Endothelial cell of umbilical vein (primary cell): ENCODE data around the gene RHOB.

Experiments
- CTCF ChIP-seq, 2 donors: IDR thresholded peaks; 1 replicate in 1 of 2; 2 replicates in 1 of 2; pipeline ENCODE4 v1.5.1; 2011; ENCODE audit warnings: low read length in 2 of 2, mild to moderate bottlenecking in 2 of 2, moderate library complexity in 2 of 2, control low read depth in 1 of 2, inconsistent platforms in 1 of 2, low read depth in 1 of 2; ENCODE audit not compliant: insufficient read depth in 1 of 2; ENCODE audit errors: extremely low read depth in 1 of 2
- EZH2 ChIP-seq: IDR thresholded peaks from 2 replicates; pipeline ENCODE4 v1.6.1; 2012; ENCODE audit warnings: borderline replicate concordance, low read depth, mild to moderate bottlenecking, moderate library complexity, low read length, inconsistent platforms; ENCODE audit not compliant: severe bottlenecking
- GATA2 ChIP-seq: IDR thresholded peaks from 2 replicates; pipeline ENCODE4 v1.7.0; 2011; ENCODE audit warnings: low read depth, mild to moderate bottlenecking, moderate library complexity, mixed read lengths, low read length; ENCODE audit not compliant: insufficient read length, insufficient read depth
- JUN ChIP-seq: IDR thresholded peaks from 2 replicates; pipeline ENCODE4 v1.6.1; 2011; ENCODE audit warnings: borderline replicate concordance, low read depth; ENCODE audit not compliant: insufficient read length, insufficient read depth
- MAX ChIP-seq: IDR thresholded peaks from 2 replicates; pipeline ENCODE4 v1.6.1; 2011; ENCODE audit not compliant: insufficient read depth, insufficient read length
- POLR2A ChIP-seq: IDR thresholded peaks from 2 replicates; pipeline ENCODE4 v1.6.1; 2012; ENCODE audit warnings: low read depth, mild to moderate bottlenecking, control low read depth, low read length
- POLR2AphosphoS5 ChIP-seq: IDR thresholded peaks from 2 replicates; pipeline ENCODE4 v1.6.1; 2012; ENCODE audit warnings: low read depth, mild to moderate bottlenecking, control low read depth, low read length, moderate library complexity; ENCODE audit not compliant: insufficient read depth

- TF ChIP-seq POLR2AphosphoS5 (no peak), POLR2A (no peak), CTCF (IDR thresholded peaks at IDR 0.05; ENCODE audit: extremely low read depth in 1 of 2, insufficient read depth in 1 of 2, low read depth in 1 of 2, low read length in 2 of 2) (no peak), MAX (no peak), GATA2 (no peak), JUN (no peak), EZH2 (no peak)
These were observed 16.8 kb upstream of the RHOB start for GRCh38 chr2:20430035-20430434.
